Progenitor cell of endocrine pancreas (in vitro differentiated cells): ENCODE measurements around the gene GLRX. TPM values are rescaled to one million over a fixed set of nuclear protein-coding genes. Genes with fewer than 3 reads are reported as not detected.

Experiments used
- DNase-seq: peaks from one replicate; pipeline ENCODE4 v3.0.0; 2021; ENCODE audit warnings: low spot score; ENCODE audit not compliant: unreplicated experiment
- H3K27ac Mint-ChIP-seq: 2 replicates; pipeline ENCODE4 v1.8.0; 2021; ENCODE audit warnings: mild to moderate bottlenecking, moderate library complexity, mixed read lengths
- H3K27me3 Mint-ChIP-seq: 2 replicates; pipeline ENCODE4 v1.8.0; 2021; ENCODE audit warnings: mixed read lengths
- H3K36me3 Mint-ChIP-seq: 2 replicates; pipeline ENCODE4 v1.8.0; 2022; ENCODE audit warnings: mixed read lengths; ENCODE audit not compliant: insufficient read depth
- H3K4me1 Mint-ChIP-seq: 2 replicates; pipeline ENCODE4 v1.8.0; 2021; ENCODE audit warnings: low read depth, mixed read lengths
- H3K4me3 Mint-ChIP-seq: 2 replicates; pipeline ENCODE4 v1.8.0; 2021; ENCODE audit warnings: low read depth, mild to moderate bottlenecking, moderate library complexity, mixed read lengths
- H3K9me3 Mint-ChIP-seq: 2 replicates; pipeline ENCODE4 v1.8.0; 2021; ENCODE audit warnings: low read depth, mixed read lengths
- CTCF ChIP-seq: fragments of 200-600 bp; sonication (generic); IDR thresholded peaks from one replicate; pipeline ENCODE4 v1.5.0; 2021; ENCODE audit warnings: antibody characterized with exemption, mild to moderate bottlenecking; ENCODE audit not compliant: unreplicated experiment
- total RNA-seq: library from RNA; stranded (reverse); gene quantifications from 2 replicates; pipeline ENCODE4 v1.2.1, GENCODE V29; 2021

The GLRX gene
- total RNA-seq, 1 donor from 2014 or later = 12.7 TPM

DNA sequence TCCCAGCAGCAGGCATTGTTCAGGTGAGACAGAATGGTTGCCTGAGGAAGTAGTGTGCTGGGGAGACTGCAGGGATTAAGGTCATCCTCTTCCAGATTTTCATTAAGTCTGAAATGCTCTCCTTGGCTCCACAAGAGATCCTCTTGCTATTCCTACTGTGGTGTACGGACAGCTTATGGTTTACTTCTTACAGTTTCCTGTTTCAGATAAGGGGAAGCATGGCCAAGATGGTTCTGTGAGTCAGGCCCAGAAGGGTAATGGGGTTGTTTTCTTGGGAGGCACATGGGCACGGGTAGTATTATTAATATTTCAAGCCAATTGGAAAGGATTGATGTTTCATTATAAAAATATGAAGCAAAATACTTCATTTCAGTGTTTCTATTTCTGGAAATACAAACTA is 42.9 kb downstream of the GLRX start:
- no peak overlapping the region for H3K27ac Mint-ChIP-seq
- no peaks in the 10 kb centered on the region for H3K27me3 Mint-ChIP-seq
- TF ChIP-seq CTCF = no peak
- no peaks in the 10 kb centered on the region for H3K9me3 Mint-ChIP-seq
- H3K4me1 Mint-ChIP-seq = peaks cover 5% of the 10 kb centered on the region
- no peak overlapping the region for H3K4me3 Mint-ChIP-seq
- H3K36me3 Mint-ChIP-seq = peaks cover 10% of the 10 kb centered on the region
- no peak for DNase-seq

DNA sequence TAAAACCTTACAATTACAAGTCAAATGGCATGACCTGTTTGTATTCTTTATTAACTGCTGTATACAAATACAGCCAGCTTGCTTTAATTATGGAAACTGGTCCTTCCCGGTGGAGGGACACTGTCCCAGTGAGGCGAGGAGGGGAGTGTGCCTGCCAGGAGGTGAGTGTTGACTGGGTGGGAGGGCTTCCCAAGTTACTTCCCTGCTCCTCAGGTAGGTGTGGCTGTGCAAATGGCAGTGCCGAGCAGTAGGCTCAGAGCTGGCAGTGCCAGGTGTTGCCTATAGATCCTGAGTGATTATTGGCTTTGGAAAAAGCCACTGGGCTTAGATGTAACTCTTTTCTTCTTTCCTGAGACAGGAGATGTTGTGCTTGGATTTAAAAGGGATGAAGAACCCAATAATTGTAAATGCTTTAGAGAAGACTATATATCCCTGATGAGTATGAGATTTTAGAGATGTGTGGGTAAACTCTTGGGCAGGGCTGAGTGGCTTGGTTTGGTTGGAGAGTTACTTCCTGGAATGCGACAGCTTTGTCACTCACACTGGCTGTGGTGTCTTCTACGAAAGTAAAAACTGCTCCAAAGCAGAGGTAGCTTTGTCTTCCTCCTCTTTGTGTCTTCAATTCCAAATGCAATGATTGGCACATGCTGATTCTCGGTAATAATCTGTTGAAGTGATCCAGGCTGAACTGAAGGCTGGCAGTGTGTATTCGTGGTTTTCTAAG is 43.7 kb downstream of the GLRX start:
- H3K27me3 Mint-ChIP-seq = no peaks in the 10 kb centered on the region
- peaks cover 7% of the 10 kb centered on the region for H3K36me3 Mint-ChIP-seq
- no peak for TF ChIP-seq CTCF
- H3K27ac Mint-ChIP-seq = no peak overlapping the region
- no peak for DNase-seq
- peaks cover 5% of the 10 kb centered on the region for H3K4me1 Mint-ChIP-seq
- no peak overlapping the region for H3K4me3 Mint-ChIP-seq
- H3K9me3 Mint-ChIP-seq = no peaks in the 10 kb centered on the region

- Mint-ChIP-seq H3K36me3 (peaks cover 7% of the 10 kb centered on the region), H3K4me1 (peaks cover 5% of the 10 kb centered on the region), H3K27ac (no peak overlapping the region), H3K9me3 (no peaks in the 10 kb centered on the region), H3K4me3 (no peak overlapping the region), H3K27me3 (no peaks in the 10 kb centered on the region)
- no peak for TF ChIP-seq CTCF
- no peak for DNase-seq
Observed at GRCh38 chr5:95777441-95777840, 45.1 kb downstream of the GLRX start.

GRCh38 chr5:95773335-95774059 is 49.0 kb downstream of the GLRX start:
- Mint-ChIP-seq H3K27ac (no peak overlapping the region), H3K27me3 (no peaks in the 10 kb centered on the region), H3K9me3 (no peaks in the 10 kb centered on the region), H3K36me3 (peaks cover 13% of the 10 kb centered on the region), H3K4me1 (no peaks in the 10 kb centered on the region), H3K4me3 (no peak overlapping the region)
- no peak for TF ChIP-seq CTCF
- no peak for DNase-seq

GRCh38 chr5:95771892-95772291 is 50.6 kb downstream of the GLRX start:
- Mint-ChIP-seq H3K4me1 (no peaks in the 10 kb centered on the region), H3K4me3 (no peak overlapping the region), H3K27ac (no peak overlapping the region), H3K9me3 (no peaks in the 10 kb centered on the region), H3K27me3 (no peaks in the 10 kb centered on the region), H3K36me3 (peaks cover 14% of the 10 kb centered on the region)
- DNase-seq = no peak
- no peak for TF ChIP-seq CTCF
